GM18519 (cell line): ENCODE measurements around the gene CD247.

Experiments
- ATAC-seq: cut with Tn5 transposase; IDR thresholded peaks from one replicate; pipeline ENCODE4 v1.9.1; 2021; ENCODE audit warnings: mild to moderate bottlenecking, moderate library complexity; ENCODE audit not compliant: unreplicated experiment, low FRiP score

The CD247 gene

GRCh38 chr1:167467126-167467710 lies 51.1 kb downstream of the CD247 start:
- ATAC-seq = no peak

DNA sequence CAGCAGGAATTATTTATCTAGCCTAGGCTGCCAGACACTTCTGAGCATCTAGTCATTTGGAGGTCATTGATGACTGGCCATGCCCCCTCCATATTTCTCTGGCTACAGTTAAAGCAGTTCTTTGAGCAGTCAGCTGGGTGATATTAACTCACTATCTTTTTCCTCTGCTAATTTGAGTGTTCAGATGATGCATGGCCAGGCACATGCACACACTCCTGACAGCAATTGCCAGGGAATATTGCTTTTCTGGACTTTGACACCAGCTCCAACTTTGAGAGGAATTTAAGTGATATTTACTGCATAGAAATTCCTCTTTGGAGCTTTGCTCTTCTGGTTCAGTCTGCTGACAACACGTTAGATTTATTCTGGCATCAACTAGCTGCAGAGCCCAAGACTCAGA lies 52.6 kb downstream of the CD247 start:
- no peak for ATAC-seq

DNA sequence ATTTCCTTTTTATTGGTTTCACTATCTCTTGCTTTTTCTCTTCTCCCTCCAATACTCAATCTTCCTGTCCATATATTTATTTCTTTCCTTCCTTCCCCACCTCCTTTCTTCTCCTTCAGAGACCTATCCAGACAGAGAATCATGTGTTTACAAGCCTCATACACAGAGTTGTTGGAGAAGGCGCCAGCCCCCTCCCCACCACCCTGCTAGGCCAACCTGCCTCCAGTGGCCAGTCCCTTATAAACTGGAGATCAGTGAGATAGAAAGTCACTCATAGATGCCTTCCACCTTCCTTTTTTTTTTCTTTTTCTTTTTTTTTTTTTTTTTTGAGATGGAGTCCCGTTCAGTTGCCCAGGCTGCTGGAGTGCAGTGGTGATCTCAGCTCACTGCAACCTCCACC lies 53.3 kb downstream of the CD247 start:
- ATAC-seq = no peak

DNA sequence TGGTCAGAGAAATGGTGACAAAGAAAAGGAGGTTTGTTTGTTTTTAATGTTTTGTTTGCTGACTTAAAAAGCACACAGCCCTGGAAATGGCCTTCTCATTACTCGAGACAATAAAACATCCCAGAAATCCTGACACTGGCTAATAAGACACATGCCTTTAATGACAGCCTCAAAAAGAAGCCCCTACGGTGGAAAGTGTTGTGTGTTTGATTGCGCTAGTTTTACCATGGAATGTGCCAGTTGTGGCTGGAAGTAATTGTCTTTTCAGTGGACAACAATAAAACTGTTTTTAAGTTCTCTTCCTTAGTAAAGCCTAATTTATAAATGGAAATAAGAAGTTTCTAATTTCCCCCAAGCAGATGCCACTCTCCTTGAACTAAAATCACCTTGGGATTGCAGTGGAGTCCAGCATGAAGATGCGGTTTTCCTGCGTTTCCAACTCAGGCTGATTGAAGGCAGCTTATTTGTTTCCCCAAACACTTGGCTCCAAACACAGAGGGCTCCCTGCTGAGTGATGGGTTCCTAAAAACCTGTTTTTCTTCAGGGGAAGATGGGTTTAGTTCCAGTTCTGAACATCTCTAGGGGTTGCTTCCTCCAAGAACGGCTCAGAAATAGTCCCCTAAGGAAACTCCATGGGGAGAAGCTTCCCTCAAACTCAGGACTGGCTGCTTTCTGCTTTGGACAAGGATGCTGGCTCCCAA lies 54.3 kb downstream of the CD247 start:
- no peak for ATAC-seq

- no peak for ATAC-seq
These were observed 55.2 kb downstream of the CD247 start for GRCh38 chr1:167463080-167463479.

DNA sequence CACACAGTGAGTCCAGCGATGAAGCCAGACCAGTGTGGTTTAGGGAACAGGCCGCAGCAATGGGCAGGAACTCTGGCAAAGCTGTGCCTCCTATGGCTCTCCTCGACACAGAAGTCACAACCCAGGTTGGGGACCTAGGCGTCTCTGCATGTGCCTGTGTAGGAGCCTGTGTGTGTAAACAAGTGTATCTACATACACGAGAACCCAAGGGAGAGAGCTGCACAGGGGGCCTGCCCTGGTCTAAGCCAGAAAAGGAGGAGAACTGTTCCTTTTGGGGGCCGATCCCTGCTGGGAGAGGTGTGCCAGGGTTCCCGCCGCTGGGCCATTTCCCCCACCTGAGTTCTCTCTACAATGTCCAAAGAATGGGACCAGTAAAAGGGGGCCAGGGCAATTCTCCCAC lies 56.0 kb downstream of the CD247 start:
- no peak for ATAC-seq

DNA sequence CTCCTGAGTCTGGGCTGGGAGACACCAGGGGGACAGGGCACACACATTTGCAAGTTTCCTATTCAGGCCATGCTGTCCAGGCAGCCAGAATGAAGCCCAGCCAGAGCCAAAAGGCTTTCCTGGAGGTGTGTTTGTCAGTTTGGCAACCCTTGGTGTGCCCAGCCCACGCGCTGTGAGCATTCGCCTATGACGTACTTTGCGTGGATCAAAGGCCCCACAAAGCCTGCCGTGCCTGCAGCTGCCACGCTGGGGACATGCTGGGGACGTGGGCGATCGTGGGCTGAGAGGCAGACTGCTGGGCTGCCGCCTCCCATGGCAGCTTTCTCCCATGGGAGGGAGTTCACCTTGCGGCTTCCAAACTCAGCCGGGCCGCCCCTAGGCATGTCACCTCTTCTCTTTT lies 57.5 kb downstream of the CD247 start:
- no peak for ATAC-seq

DNA sequence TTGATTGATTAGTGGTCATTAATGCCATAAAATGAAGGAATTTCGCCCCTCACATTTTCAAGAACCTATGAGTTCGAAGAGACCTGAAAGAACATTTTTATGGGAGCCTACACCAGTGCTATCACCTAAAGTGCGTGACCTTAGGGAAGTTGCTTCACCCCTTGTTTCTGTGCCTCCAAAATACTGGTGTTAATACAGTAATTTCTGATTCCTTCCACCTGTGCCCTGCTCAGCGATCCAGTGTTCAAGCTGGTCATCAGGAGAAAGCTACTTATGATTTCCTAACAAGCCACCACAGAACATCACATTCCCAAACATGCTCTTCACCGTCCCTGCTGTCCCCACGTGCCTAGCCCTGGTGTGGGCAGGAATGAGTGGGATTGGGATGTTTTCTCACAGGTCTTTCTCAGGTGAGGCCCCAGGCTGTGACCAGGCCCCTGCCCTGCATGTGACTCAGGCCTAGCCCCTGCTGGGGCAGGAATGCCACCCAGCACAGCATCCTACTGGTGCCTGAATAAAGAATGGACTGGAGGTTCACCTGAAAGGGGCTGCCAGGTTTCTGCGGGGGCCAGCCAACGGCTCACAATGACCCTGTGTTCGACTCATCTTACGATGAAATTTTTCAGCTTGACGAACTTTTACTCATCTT lies 60.3 kb downstream of the CD247 start:
- no peak for ATAC-seq

GRCh38 chr1:167456926-167457325 lies 61.4 kb downstream of the CD247 start:
- ATAC-seq = no peak

GRCh38 chr1:167456524-167456923 lies 61.8 kb downstream of the CD247 start:
- ATAC-seq = no peak

DNA sequence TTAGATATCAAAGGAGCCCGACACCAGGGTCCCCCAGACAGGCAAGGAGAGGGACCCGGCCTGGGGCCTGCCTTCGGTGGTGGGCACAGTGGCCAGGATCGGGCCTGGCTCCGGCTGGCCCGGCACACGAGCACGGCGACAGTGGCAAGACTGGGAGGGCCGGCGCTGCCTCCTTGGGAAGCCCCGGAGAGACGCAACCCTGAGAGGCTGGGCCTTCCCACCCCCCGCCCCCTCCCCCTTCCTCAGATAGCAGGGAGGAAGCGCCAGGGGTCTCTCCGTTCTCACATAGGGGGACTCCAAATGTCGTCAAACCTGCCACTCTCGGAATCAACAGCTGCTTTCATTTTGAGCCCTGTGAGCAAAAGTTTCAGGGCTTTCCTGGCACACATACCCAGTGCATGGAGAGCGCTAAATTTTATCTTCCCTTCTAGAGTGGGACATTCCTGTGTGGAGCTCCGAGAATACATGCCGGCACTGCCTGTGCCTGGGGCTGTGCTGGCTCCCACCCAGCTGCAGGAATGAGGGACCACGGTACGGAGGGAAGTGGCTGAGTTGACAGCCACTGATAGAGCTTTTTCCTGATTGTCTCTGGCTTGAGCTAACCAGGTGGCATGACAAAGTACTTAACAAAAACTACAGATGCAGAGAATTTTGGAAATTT lies 62.4 kb downstream of the CD247 start:
- ATAC-seq = no peak

- ATAC-seq = no peak
These were observed 63.2 kb downstream of the CD247 start for GRCh38 chr1:167454894-167455785.

- ATAC-seq = no peak
These were observed 63.9 kb downstream of the CD247 start for GRCh38 chr1:167454304-167454893.

DNA sequence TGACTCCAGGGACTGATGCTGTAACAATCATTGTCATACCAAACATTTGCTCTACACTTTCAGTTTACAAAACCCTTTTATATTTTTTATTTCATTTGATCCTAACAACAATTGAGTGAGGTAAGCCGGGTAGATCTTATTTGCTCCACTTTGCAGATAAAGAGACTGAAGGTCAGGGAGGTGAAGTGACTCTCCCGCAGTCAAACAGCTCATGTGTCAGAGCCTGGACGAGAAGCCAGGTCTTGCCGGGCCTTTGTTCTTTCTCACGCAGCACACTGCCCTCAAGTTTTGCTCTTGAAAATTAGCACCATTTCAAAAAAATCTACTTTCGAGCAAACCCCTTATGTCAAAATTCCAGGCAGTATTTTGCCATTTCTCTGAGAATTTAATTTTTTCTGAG lies 65.2 kb downstream of the CD247 start:
- no peak for ATAC-seq

DNA sequence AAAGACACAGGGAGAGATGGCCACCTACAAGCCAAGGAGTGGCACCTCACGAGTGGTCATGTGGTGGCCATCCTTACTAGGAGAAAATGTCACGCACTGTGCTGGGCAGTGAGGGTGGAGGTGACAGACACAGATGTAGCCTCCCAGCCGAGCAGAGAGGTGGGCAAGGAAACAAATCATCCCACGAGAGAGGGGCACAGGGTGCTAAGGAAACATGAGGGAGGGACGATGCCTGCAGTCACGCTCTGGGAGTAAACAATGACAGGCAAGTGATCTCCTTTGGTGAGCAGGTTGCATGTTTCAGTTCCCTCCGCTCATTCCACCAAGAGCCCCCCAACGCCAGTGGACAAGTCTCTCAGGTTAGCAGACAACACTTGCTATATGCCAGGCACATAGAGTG lies 65.8 kb downstream of the CD247 start:
- ATAC-seq = no peak

DNA sequence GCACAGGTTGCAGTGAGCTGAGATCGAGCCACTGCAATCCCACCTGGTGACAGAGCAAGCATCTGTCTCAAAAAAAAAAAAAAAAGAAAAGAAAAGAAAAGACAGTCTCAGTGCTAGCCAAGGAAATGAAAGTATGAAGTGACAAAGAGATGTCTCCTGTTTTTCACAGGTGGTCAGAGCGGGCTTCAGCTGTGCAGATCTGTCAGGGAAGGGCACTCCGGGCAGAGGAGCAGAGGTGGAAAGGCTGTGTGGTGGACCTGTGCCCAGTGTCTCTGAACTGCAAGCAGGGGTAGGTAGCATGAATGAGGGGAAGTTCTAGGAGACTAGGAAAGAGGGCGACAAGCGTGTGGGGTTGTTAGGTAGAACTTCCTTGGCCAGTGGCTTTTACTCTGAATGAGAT lies 67.5 kb downstream of the CD247 start:
- ATAC-seq = no peak

DNA sequence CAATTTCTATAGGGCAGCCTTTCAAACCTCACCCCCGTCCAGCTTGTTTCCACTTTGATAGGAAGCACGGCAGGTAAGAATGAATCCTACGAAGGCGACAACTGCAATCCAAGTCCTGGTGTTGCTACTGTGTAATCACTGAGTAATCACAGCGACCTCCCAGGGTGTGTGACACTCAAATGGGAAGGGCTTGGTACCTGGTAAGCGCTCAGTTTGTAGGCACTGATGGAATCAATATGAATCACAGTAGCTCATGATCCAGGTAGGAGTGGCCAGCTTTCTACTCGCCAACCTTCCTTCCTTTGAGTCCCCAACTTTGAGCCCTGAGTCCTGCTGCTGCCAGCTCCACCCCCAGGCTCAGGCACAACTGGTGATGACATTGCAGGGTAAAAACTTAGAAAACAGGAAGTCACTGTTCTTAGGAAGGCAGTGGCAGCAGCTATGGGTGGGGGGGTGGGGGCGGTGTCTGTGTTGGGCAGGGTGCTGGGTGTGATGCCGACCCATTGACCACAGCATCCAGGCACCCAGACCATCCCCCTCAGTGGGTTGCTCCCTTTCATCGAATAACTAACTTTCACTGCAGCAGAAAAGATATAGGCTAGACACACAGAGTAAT lies 70.7 kb downstream of the CD247 start:
- no peak for ATAC-seq

GRCh38 chr1:167446966-167447365 lies 71.4 kb downstream of the CD247 start:
- no peak for ATAC-seq

DNA sequence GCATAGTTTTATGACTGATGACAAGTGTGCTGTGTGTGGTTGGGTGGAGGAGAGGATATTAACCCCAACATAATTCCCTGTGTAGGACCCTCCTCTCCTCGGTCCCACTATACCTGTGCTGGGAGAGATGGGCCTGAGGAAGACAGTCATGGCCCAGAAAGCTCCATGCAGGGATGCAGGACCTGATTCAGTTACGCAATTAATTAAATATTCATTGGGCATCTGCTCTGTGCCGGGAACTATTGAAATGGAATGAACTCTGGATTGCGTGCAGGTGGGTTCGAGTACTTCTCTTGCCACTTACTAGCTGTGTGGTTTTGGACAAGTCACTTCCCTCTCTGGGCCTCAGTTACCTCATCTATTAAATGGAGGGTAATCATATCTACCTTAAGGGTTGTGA lies 74.6 kb downstream of the CD247 start:
- no peak for ATAC-seq
